Small intestine (tissue), 7 donors: ENCODE results near the gene TIMP3. TPM values are rescaled to one million over a fixed set of nuclear protein-coding genes. Genes with fewer than 3 reads are reported as not detected.
A peak's percentile ranks its signal among the peaks of the same experiment; 100 is the strongest.

Experiments used
- DNase-seq, 2 donors: peaks; one replicate each; pipeline versions ENCODE4 v3.0.0 to v3.0.0-alpha.2; 2013
- FAIRE-seq: peaks from 2 replicates; lab custom pipeline; 2012; peaks lifted over from hg19 to GRCh38; lab: Jason Lieb, UNC
- H3K27ac ChIP-seq, 3 donors: one replicate each; pipeline ENCODE4 v1.5.1; 2013; ENCODE audit warnings: low read length in 2 of 3, mild to moderate bottlenecking in 2 of 3, control low read depth in 1 of 3, inconsistent platforms in 1 of 3, low read depth in 1 of 3, moderate library complexity in 1 of 3
- H3K27me3 ChIP-seq, 3 donors: one replicate each; pipeline ENCODE4 v1.6.1; 2013; ENCODE audit warnings: low read length in 3 of 3, inconsistent platforms in 1 of 3; ENCODE audit not compliant: control insufficient read depth in 3 of 3, insufficient read depth in 3 of 3
- H3K36me3 ChIP-seq, 3 donors: one replicate each; pipeline ENCODE4 v1.6.1; 2013; ENCODE audit warnings: low read length in 3 of 3, inconsistent platforms in 1 of 3, low read depth in 1 of 3, mild to moderate bottlenecking in 1 of 3, moderate library complexity in 1 of 3; ENCODE audit not compliant: control insufficient read depth in 3 of 3, insufficient read depth in 2 of 3
- H3K4me1 ChIP-seq, 3 donors: one replicate each; pipeline ENCODE4 v1.6.1; 2013; ENCODE audit warnings: low read length in 2 of 3, inconsistent platforms in 1 of 3, low read depth in 1 of 3, mild to moderate bottlenecking in 1 of 3, moderate library complexity in 1 of 3; ENCODE audit not compliant: control insufficient read depth in 3 of 3, insufficient read depth in 2 of 3
- H3K4me3 ChIP-seq, 3 donors: one replicate each; pipeline ENCODE4 v1.5.1; 2013; ENCODE audit warnings: low read length in 3 of 3, control low read depth in 1 of 3, inconsistent platforms in 1 of 3, low read depth in 1 of 3, mild to moderate bottlenecking in 1 of 3, moderate library complexity in 1 of 3
- H3K9me3 ChIP-seq, 2 donors: one replicate each; pipeline ENCODE4 v1.6.1; 2013; ENCODE audit warnings: low read depth in 1 of 2, low read length in 1 of 2; ENCODE audit not compliant: control insufficient read depth in 2 of 2, insufficient read depth in 1 of 2
- WGBS, 3 donors: extraction: QIAGEN DNeasy Blood & Tissue Kit; methylation state at CpG; one replicate each; pipeline ENCODE4 v1.1.7; 2013; 5-methylcytosine and 5-hydroxymethylcytosine counted together
- polyA plus RNA-seq, 4 donors: library from polyadenylated mRNA; stranded (reverse) in 3 of 4; unstranded in 1 of 4; fragments of 200-250 nt in 3 of 4; fragments of 120-200 nt in 1 of 4; gene quantifications; one replicate each; pipeline versions ENCODE4 v1.2.1 to v1.2.3, GENCODE V29; 2013
- donor health status: healthy with polysubstance abuse.
- donor health status: control.
- donor health status: control.
- donor health status: Bipolar disorder and iron deficiency.
- donor health status: healthy.

TIMP3 gene
- polyA plus RNA-seq, 4 donors = 1.8 to 118 (median 14.9) TPM

DNA sequence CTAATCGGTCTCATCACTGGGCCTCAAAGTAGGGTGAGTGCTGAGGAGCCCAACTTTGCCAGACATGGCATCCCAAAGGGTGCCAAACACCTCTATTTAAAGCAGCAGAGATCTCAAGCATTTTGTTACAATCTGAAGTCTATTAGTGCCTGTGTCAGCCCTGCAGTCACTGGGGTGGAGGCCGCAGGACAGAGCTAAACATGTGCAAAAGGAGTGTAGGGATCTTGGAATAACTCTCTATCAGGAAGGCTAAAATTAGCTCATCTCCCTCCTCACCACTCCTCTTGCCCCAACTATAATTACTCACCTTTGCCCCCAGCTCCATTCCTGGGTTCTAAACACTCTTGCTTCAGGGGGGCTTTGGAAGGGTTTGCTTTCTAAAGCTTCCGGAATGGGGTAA lies 87.5 kb downstream of the TIMP3 start:
- Histone ChIP-seq H3K36me3 (no peaks in the 10 kb centered on the region), H3K4me3 (no peak overlapping the region), H3K9me3 (no peaks in the 10 kb centered on the region), H3K4me1 (no peaks in the 10 kb centered on the region), H3K27me3 (no peaks in the 10 kb centered on the region), H3K27ac (no peak overlapping the region)
- 79 to 87% (median 80%) methylated on average over 3 of the region's 3 CpGs for WGBS, 3 donors
- no peak for FAIRE-seq
- no peak for DNase-seq

DNA sequence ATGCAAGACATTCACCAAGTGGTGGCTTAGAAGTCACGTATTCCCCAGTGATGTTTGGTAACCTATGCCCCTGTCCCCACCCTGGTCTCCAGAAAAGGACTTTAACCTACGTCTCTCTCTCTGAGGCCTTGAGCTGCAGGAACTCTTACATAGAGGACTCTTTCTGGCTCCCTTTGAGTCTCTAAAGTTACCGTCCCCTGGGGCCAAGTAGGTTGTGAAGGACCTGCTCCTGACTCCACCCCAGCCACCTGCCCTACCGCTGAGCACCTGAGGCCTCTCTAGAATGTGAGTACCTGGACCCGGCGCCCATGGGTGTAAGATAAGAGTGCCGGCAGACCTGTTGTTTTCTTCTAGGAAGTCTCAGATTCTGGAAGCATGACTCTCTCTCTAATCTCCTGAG lies 95.4 kb downstream of the TIMP3 start:
- Histone ChIP-seq H3K9me3 (no peaks in the 10 kb centered on the region), H3K27me3 (no peaks in the 10 kb centered on the region), H3K4me3 (no peak overlapping the region), H3K4me1 (peaks cover 0 to 15% (median 0%) of the 10 kb centered on the region in 3 donors), H3K27ac (peak overlapping the region in 1 of 3 donors; percentile 76), H3K36me3 (no peaks in the 10 kb centered on the region)
- DNase-seq = peak; percentile 59 to 60
- FAIRE-seq = no peak
- WGBS, 3 donors = 16 to 71% (median 32%) methylated on average over 7 of the region's 7 CpGs

DNA sequence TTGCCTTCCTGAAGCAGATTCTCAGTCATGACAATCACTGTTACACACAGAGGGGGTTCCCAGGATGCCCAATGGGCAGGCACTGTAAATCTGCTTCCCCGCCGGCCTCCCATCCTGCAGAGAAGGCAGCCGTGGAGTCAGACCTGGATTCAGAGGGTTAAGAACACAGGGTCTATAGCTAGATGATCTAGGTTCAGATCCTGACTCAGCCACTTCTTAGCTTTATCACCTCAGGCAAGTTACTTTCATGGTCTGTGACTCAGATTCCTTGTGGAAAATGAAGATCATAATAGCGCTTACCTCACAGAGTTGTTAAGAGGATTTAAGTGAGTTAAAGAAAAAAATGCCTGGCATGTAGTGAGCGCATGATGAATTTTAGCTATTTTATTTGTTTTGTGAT lies 95.9 kb downstream of the TIMP3 start:
- 93 to 95% (median 94%) methylated on average over 5 of the region's 5 CpGs for WGBS, 3 donors
- Histone ChIP-seq H3K27ac (peak overlapping the region in 1 of 3 donors; percentile 76), H3K4me1 (peaks cover 0 to 18% (median 0%) of the 10 kb centered on the region in 3 donors), H3K36me3 (no peaks in the 10 kb centered on the region), H3K4me3 (no peak overlapping the region), H3K27me3 (no peaks in the 10 kb centered on the region), H3K9me3 (no peaks in the 10 kb centered on the region)
- FAIRE-seq (no peak), DNase-seq (peak; percentile 6 to 54)

DNA sequence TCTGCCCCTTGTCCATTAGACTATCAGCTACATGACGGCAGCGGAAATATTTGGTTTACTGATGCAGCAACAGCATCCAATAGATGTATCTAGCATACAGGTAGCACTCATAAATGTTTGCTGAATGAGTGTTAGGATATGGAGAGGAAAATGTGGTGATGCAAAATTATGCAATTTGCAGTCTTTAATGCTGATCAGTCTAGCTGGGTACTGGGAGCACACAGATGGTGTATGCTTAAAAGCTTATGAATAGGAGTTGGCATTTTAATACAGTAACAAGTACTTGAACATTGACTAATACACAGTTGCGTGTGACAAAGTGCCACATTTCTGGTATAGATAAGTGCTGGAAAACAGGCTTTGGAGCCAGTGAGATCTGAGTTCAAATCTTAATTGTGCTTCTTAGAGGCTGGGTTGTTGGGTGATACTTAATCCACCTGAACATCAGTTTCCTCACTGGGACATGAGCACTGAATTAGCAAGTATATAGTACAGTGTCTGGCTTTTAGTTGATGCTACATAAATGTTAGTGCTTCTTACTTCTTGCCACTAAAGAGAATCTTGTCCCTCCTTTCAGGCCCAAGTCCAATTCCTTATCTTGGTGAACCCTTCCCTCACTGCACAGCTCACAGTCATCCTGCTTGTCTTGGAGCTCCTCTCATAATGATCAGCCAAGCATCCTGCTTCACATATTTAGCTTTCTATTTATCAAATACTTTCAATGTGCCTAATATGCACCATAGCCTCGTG lies 99.6 kb downstream of the TIMP3 start:
- H3K4me1 ChIP-seq = peaks cover 0 to 18% (median 0%) of the 10 kb centered on the region in 3 donors
- no peaks in the 10 kb centered on the region for H3K27me3 ChIP-seq
- H3K36me3 ChIP-seq = no peaks in the 10 kb centered on the region
- DNase-seq = peak in 1 of 2 donors; percentile 51
- H3K27ac ChIP-seq = peak overlapping the region in 1 of 3 donors; percentile 30
- FAIRE-seq = no peak
- peaks cover 0 to 2% of the 10 kb centered on the region in 2 donors for H3K9me3 ChIP-seq
- WGBS, 3 donors = 74 to 84% (median 74%) methylated on average over 4 of the region's 4 CpGs
- no peak overlapping the region for H3K4me3 ChIP-seq

DNA sequence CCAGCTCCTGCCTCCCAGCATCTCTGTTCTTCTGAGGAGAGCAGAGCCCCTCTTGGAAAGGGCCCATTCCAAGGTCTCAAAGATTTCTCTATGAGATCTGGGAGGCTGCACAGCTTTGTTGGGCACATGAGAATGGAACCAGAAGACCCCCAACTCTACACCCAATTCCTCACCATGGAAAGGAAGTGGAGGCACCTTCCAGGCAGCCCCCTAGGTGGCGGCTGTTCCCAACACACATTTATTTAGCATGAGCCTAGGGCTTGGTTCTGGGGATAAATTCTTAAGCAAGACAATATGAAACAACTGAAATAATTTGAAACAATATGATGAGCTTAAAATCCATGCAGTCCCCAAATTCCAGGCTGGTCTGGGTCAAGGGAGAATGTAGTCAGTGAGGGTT lies 100.4 kb downstream of the TIMP3 start:
- Histone ChIP-seq H3K4me3 (no peak overlapping the region), H3K9me3 (peaks cover 0 to 2% of the 10 kb centered on the region in 2 donors), H3K36me3 (no peaks in the 10 kb centered on the region), H3K27me3 (no peaks in the 10 kb centered on the region), H3K4me1 (peaks cover 0 to 17% (median 0%) of the 10 kb centered on the region in 3 donors), H3K27ac (no peak overlapping the region)
- FAIRE-seq (no peak), DNase-seq (no peak)
- 53 to 85% (median 56%) methylated on average over 1 of the region's 1 CpG for WGBS, 3 donors

DNA sequence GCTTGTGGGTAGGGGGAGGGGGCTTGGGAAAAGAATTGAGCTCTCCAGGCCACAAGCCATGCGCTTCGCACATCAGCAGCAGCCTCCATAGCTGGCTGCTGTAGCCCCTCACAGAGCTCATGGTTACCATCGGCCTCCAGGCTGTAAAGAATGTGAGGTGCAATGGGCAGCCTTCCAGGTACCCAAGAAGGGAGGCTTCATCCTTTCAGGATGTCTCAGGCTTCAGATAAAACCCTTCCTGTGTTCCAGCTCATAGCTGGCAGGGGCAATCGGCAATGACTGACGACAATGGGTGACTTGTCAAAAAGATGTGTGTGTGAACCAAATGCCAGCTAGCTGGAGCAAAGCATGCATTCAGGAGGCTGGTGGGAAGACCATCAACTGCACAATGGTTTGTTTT lies 102.0 kb downstream of the TIMP3 start:
- Histone ChIP-seq H3K4me1 (peaks cover 0 to 13% (median 0%) of the 10 kb centered on the region in 3 donors), H3K27ac (no peak overlapping the region), H3K4me3 (no peak overlapping the region), H3K9me3 (peaks cover 0 to 2% of the 10 kb centered on the region in 2 donors), H3K36me3 (no peaks in the 10 kb centered on the region), H3K27me3 (no peaks in the 10 kb centered on the region)
- DNase-seq (no peak), FAIRE-seq (no peak)
- WGBS, 3 donors = 89 to 96% (median 91%) methylated on average over 5 of the region's 5 CpGs

DNA sequence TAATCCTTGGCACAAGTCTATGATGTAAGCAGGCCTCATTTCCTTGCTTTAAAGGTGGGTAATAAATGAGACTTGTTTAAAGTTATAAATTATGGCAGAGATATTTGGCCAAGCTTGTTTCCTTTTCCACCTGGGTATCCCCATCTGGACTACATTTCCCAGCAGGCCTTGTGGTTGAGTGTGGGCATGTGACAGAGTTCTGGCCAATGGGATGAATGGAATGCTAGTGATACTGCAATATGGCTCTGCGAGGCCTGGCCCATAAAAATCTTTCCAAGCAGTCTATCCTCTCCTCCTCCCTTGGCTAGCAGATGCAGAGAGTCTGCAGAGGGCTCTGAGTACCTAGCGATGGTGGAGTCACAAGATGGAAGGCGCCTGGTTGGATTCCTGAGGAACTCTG lies 102.5 kb downstream of the TIMP3 start:
- peaks cover 0 to 13% (median 0%) of the 10 kb centered on the region in 3 donors for H3K4me1 ChIP-seq
- H3K36me3 ChIP-seq = no peaks in the 10 kb centered on the region
- H3K27ac ChIP-seq = no peak overlapping the region
- 74 to 88% (median 78%) methylated on average over 3 of the region's 3 CpGs for WGBS, 3 donors
- DNase-seq (peak; percentile 60 to 64), FAIRE-seq (no peak)
- no peaks in the 10 kb centered on the region for H3K27me3 ChIP-seq
- H3K4me3 ChIP-seq = no peak overlapping the region
- peaks cover 0 to 2% of the 10 kb centered on the region in 2 donors for H3K9me3 ChIP-seq

DNA sequence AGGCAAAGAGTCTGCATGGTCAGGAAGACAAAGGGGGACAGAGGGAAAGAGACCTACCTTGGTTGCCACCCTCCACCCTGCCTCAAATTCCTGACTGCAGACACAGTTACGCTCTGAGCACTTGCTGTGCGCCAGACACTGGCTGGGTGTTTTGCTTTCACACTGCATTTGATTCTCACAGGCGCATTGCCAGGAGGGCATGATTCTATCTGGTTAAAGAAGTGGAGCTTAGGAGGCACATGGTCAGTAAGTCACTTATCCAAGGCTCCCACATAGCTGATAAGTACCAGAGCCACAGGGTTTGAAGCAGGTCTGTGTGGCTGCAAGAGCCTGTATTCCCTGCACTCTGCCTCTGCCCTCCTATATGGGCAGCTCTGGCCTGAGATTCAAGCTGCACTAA lies 103.9 kb downstream of the TIMP3 start:
- DNase-seq = no peak

More for the DNA sequence above, 103.9 kb downstream of the TIMP3 start:
- Histone ChIP-seq H3K9me3 (peaks cover 0 to 2% of the 10 kb centered on the region in 2 donors), H3K4me1 (peaks cover 0 to 13% (median 0%) of the 10 kb centered on the region in 3 donors), H3K4me3 (no peak overlapping the region), H3K27me3 (no peaks in the 10 kb centered on the region), H3K27ac (no peak overlapping the region), H3K36me3 (no peaks in the 10 kb centered on the region)
- no peak for FAIRE-seq
- 89 to 94% (median 91%) methylated on average over 3 of the region's 3 CpGs for WGBS, 3 donors
